DMS79 (cell line): Measurements from ENCODE around the gene BRIP1.
"Not testable (repeated sequence)": the region's sequence is repeated elsewhere in the genome, so short reads cannot be mapped to it uniquely, and the experiment has no call there.

Source experiments
- DNase-seq: peaks from one replicate; lab custom pipeline; 2025; lab: John Stamatoyannopoulos, UW

The BRIP1 gene

DNA sequence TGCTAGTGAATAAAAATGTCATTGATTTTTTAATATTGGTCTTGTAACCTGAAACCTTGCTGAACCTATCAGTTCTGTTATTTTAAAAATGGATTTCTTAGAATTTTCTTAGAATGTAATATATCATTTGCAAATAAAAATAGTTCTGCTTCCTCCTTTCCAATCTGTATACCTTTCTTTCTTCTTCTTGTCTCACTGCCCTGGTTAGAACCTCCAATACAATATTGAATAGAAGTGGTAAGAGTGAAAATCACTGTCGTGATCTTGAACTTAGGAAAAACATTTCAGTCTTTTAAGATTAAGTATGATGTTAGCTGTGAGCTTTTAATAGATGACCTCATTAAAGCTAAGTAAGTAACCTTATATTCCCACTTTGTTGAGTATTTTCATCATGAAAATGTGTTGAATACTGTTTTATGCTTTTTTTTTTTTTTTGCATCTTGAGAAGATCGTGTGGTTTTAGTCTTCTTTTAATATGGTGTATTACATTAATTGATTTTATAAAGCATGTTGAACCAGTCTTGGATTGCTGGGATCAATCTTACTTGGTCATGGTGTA is 167.5 kb downstream of the BRIP1 start:
- DNase-seq = no peak

DNA sequence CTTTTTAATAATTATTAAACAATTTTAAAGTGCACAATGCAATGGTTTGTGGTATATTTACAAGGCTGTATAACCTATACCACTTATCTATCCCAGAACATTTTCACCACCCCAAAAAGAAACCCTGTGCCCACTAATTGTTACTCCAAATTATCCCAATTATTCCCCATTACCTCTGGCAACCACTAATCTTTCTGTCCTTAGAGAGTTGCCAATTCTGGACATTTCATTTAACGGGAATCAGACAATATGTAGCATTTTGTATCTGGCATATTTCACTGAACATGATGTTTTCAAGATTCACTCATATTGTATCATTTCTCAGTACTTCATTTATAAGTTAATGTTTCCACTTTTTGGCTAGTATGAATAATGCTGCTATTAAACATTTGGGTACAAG is 169.2 kb downstream of the BRIP1 start:
- DNase-seq = no peak

DNA sequence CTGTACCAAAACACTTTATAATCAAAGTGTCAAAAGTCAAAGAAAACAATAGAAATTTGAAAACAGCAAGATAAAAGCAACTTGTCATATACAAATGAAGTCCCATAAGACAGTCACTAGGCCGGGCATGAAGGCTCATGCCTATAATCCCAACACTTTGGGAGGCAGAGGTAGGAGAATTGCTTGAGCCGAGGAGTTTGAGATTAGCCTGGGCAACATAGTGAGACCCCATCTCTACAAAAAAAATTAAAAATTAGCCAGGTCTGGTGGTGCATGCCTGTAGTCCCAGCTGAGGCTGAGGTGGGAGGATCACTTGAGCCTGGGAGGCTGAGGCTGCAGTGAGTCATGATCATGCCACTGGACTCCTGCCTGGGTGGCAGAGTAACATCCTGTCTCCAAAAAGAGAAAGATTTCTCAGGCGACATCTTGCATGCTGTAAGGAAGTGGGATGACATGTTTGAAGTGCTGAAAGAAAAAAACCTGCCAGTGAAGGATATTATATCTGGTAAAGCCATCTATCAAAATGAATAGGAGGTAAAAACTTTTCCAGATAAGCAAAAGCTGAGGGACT is 173.6 kb downstream of the BRIP1 start:
- DNase-seq = no peak

DNA sequence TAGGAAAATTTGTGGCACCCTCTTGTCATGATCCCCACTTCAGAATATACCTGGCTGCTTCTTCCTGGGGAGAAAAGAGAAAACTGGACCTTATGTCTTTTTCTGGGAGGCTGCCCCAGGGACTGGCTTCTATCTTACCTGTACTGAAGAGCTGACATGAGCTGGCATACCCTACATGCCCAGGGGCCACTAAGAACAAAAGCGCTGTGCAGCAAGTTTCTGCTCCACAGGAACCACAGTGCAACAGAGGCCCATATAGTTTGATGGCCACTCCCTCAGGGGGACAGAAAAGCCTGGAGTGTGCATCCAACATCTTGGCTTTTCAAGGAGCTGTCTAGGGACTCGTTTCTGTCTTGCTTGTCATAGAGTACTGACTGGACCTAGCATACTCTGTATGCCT is 175.6 kb downstream of the BRIP1 start:
- DNase-seq = no peak

DNA sequence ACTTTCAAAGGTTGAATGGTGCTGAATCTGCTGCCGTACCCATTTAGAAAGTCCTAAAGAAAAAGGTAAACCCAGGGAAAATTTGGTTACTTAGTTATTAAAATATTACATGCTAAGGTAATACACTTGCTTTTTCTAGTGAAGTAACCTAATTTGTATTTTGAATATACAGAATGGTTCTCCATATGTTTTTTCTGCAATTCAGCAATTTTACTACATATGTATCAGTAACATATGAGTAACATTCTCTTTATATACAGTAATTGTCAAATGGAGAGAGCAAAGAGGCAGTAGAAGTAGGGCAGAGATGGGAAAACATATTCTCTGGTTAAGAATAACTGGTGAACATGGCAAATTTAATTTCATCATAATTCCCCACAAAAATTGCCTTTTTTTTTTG is 177.2 kb downstream of the BRIP1 start:
- DNase-seq = no peak

DNA sequence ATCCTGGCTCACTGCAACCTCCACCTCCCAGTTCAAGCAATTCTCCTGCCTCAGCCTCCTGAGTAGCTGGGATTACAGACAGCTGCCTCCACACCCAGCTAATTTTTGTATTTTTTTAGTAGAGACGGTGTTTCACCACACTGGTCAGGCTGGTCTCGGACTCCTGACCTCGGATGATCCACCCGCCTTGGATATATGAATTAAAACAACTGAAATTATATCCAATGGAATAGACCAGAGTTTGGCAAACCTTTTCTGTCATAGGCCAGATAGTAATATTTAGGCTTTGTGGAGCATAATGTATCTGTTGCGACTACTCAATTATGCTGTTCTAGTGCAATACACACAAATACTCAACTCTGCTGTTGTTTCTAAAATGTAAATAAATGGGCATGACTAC is 178.5 kb downstream of the BRIP1 start:
- no peak for DNase-seq

DNA sequence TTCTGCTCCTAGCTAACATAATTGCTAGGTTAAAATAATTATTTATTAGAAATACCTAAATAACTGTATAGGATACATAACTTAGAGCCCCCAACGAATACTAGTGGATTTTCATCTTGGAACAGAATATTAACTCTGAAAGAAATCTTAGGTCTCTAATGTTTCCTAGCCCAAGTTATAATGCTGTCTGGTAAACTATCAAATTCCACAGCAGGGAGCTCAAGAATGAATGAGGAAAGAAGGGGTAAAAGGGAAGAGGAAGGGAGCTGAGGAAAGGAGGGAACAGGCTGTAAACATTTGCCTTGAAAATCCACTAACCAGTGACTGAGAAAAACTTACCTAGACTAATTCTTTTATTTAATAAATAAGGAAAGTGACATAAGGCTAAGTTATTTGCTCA is 179.2 kb downstream of the BRIP1 start:
- no peak for DNase-seq

DNA sequence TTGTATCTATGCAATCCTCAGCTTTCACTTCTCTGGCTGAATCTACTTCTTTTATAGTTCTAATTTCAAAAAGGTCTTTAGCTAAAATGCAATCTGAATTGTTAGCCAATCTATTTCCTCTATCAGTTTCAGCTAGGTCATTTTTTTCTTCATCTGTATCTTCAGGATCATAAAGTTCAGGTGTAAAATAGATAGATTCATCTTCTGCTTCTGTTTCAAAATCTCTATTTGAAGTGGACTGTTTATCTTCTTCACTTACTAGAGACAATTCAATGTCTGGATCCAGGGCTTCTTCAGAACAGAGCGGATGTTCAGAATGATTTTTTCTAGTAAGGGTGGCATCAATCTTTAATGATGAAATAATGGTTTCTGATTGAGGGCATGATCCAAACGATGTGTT is 179.9 kb downstream of the BRIP1 start:
- DNase-seq = no peak

DNA sequence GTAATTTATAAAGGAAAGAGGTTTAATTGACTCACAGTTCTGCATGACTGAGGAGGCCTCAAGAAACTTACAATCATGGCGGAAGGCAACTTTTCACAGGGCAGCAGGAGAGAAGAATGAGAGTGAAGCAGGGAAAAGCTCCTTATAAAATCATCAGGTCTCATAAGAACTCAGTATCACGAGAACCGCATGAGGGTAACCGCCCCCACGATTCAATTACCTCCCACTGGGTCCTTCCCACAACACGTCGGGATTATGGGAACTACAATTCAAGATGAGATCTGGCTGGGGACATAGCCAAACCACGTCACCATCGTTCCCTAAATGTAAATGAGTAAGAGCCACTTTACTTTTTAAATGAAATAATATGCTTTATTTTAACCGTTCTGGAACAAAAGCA is 182.4 kb downstream of the BRIP1 start:
- DNase-seq = no peak

DNA sequence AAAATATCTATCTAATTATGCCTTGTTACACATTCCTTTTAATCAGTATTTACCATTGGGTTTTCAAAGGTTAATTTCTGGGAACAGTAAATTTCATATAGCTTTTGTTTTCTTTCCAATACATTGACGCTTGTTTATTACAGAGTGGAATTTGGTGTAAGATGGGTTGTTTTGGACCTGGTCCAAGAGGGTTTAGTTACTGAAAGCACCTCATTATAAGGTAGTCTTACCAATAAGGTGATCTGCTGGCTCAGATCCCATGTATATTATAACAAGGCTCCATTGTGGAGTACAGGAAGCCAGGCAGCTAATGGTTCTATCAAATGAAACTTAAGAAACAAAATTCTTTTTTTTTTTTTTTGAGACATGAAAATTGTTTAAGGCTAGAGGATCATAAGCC is 185.0 kb downstream of the BRIP1 start:
- no peak for DNase-seq

DNA sequence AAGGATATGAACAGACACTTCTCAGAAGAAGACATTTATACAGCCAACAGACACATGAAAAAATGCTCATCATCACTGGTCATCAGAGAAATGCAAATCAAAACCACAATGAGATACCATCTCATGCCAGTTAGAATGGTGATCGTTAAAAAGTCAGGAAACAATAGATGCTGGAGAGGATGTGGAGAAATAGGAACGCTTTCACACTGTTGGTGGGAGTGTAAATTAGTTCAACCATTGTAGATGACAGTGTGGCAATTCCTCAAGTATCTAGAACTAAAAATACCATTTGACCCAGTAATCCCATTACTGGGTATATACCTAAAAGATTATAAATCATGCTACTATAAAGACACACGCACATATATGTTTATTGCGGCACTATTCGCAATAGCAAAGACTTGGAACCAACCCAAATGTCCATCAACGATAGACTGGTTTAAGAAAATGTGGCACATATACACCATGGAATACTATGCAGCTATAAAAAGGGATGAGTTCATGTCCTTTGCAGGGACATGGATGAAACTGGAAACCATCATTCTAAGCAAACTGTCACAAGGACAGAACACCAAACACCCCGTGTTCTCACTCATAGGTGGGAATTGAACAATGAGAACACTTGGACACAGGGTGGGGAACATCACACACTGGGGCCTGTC is 186.0 kb downstream of the BRIP1 start:
- DNase-seq = not testable (repeated sequence)

DNA sequence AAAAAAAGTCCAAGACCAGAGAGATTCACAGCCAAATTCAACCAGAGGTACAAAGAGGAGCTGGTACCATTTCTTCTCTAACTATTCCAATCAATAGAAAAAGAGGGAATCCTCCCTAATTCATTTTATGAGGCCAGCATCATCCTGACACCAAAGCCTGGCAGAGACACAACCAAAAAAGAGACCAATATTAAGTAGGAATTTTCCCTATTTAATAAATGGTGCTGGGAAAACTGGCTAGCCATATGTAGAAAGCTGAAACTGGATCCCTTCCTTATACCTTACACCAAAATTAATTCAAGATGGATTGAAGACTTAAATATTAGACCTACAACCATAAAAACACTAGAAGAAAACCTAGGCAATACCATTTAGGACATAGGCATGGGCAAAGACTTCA is 186.8 kb downstream of the BRIP1 start:
- not testable (repeated sequence) for DNase-seq

DNA sequence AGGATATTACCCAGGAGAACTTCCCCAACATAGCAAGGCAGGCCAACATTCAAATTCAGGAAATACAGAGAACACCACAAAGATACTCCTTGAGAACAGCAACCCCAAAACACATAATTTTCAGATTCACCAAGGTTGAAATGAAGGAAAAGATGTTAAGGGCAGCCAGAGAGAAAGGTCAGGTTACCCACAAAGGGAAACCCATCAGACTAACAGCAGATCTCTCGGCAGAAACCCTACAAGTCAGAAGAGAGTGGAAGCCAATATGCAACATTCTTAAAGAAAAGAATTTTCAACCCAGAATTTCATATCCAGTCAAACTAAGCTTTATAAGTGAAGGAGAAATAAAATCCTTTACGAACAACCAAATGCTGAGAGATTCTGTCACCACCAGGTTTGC is 188.7 kb downstream of the BRIP1 start:
- not testable (repeated sequence) for DNase-seq

DNA sequence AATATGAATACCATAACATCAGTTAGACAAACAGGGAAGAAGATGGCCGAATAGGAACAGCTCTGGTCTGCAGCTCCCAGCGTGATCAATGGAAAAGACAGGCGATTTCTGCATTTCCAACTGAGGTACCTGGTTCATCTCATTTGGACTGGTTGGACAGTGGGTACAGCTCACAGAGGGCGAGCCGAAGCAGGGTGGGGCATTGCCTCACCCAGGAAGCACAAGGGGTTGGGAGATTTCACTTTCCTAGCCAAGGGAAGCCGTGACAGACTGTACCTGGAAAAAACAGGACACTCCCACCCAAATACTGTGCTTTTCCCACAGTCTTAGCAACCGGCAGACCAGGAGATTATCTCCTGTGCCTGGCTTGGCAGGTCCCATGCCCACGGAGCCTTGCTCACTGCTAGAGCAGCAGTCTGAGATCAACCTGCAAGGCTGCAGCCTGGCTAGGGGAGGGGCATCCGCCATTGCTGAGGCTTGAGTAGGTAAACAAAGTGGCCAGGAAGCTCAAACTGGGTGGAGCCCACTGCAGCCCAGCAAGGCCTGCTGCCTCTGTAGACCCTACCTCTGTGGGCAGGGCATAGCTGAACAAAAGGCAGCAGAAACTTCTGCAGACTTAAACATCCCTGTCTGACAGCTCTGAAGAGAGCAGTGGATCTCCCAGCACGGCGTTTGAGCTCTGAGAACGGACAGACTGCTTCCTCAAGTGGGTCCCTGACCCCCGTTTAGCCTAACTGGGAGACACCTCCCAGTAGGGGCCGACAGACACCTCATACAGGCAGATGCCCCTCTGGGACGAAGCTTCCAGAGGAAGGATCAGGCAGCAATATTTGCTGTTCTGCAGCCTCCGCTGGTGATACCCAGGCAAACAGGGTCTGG is 190.1 kb downstream of the BRIP1 start:
- not testable (repeated sequence) for DNase-seq

DNA sequence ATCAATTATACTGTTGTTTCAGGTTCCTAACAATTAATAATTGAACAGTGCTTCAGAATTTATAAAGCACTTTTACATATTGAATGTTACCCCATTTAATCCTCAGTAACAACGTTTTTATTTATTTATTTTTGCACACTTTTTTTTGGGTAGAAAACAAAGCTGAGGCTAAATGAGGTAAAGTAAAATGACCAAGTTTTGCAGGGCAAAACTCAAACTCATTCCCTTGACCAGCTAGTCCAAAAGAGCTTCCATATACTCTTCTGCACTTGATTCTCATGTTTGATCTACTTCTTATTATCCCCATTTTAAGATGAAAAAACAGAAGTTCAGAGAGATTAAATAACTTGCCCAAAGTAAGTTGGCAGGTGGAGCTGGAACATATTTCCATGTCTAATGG is 191.2 kb downstream of the BRIP1 start:
- DNase-seq = no peak

DNA sequence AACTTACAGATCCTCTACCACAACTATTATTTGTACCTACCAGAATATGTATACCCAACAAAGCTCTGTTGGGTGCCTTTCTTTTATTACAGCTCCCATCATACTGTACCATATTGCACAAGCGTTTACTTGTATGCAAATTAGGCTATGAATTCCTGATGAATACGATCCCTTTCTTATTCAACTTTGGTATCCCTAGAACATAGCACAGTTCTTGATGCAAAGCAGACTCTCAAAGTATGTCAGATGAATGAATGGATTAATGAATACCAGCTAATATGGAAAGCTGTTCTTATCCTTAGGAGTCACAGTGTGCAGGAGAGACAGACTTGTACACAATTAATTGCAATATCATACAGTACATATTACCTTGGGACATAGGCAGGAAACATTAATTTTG is 192.6 kb downstream of the BRIP1 start:
- no peak for DNase-seq

DNA sequence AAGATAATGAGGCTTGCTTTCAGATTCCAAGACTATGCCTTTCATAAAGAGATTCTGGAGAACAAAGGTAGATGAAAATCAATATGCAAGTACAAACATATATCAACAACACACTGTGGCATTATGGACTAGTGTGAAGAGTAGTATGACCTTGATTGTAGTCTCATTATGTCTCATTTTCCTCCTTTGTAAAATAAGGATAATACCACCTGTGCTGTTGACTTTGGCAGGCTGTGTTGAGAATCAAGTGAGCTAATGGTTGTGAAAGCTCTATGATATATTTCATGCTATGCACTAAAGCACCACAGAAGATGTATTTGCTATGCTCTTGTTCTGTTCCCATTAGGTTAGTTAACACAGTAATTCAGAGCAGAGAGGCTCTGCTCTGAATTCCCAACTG is 193.8 kb downstream of the BRIP1 start:
- no peak for DNase-seq

DNA sequence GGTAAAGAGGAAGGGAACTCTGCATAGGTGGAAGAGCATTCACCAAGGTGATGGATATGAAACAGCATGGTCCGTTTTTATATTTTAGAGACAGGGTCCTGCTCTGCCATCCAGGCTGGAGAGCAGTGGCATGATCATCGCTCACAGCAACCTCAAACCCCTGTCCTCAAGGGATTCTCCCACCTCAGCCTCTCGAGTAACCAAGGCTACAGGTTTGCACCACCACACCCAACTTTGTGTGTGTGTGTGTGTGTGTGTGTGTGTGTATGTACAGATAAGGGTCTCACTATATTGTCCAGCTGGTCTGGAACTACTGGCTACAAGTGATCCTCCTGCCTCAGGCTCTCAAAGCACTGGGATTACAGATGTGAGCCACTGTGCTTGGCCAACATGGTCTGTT is 194.8 kb downstream of the BRIP1 start:
- no peak for DNase-seq

DNA sequence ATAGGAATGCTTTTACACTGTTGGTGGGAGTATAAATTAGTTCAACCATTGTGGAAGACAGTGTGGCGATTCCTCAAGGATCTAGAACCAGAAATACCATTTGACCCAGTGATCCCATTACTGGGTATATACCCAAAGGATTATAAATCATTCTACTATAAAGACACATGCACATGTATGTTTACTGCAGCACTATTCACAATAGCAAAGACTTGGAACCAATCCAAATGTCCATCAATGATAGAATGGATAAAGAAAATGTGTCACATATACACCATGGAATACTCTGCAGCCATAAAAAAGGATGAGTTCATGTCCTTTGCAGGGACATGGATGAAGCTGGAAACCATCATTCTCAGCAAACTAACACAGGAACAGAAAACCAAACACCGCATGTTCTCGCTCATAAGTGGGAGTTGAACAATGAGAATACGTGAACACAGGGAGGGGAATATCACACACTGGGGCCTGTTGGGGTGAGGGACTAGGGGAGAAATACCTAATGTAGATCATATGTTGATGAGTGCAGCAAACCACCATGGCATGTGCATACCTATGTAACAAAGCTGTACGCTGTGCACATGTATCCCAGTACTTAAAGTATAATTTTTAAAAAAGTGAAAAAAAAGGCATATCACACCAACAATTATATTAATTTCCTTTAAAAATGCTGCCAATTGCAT is 196.8 kb downstream of the BRIP1 start:
- not testable (repeated sequence) for DNase-seq

DNA sequence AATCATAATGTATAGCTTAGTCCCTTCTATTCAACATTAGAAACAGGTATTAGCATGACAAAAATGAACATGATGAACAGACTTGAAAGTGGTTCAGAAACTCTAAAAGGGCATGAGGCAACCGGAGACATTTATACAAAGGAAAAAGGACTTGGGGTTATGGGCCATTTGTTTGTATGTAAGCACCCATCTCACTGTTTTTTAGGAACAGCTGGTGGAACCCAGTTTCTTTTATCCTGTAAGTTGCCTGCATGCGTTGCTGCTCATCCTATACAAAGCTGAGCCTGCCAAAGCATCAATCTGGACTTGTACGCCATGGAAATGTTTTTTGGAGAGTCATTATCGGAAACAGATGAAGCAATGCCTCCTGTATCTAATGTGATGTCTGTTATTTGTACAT is 200.0 kb downstream of the BRIP1 start:
- no peak for DNase-seq

DNA sequence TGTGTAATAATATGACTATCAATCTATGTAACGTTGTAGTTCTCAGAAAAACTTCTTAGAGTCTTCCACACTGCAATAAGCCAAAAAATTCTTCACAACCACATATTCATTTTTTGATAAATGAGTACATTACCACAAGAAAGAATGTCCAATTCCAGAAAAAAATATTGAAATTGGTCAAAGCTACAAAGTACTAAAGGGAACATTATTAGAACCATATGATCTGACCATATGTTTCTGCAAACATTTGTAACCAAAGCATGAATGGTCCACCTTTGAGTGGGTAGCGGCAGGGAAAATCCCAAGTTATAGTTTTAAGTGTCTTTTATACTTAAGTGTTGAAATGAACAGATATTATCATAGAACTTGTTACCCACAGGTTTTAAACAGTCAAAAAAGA is 200.6 kb downstream of the BRIP1 start:
- DNase-seq = no peak

DNA sequence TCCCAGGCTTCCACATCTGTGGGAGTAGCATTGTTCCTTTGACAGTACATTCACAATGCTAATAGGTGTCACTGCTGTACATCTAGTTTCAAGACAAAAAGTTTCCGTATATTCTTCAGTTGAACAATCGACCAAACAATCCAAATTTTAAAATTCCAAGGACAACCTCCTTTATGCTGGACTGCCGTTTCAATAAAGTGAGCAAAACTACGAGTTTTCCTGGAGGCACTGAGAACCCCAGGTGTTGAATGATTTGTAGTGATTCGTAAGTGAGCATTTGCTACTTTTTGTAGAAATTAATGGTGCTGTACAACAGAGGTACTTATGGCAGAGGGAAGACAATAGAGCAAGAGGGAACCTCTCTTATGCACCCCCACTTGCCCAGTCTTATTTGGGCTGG is 201.1 kb downstream of the BRIP1 start:
- no peak for DNase-seq
